GM12873 (cell line): ENCODE results near the gene RTN3.
A peak's percentile ranks its signal among the peaks of the same experiment; 100 is the strongest.

Experiments
- TF ChIP-seq, protein P1 (sequence below): IDR thresholded peaks from 2 replicates; pipeline ENCODE4 v1.5.1; 2012; ENCODE audit warnings: low read depth, mild to moderate bottlenecking, moderate library complexity, low read length, control low read depth; ENCODE audit not compliant: insufficient read depth; ENCODE audit errors: missing control alignments

Gene RTN3

DNA sequence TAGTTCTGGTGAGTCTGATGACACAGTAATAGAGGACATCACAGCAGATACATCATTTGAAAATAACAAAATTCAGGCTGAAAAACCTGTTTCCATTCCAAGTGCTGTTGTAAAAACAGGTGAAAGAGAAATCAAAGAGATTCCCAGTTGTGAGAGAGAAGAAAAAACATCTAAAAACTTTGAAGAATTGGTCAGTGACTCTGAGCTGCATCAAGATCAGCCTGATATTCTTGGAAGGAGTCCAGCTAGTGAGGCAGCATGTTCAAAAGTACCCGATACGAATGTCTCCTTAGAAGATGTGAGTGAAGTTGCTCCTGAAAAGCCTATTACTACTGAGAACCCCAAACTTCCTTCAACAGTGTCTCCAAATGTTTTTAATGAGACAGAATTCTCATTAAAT, 38.7 kb downstream of the RTN3 start:
- TF ChIP-seq, protein P1, sequence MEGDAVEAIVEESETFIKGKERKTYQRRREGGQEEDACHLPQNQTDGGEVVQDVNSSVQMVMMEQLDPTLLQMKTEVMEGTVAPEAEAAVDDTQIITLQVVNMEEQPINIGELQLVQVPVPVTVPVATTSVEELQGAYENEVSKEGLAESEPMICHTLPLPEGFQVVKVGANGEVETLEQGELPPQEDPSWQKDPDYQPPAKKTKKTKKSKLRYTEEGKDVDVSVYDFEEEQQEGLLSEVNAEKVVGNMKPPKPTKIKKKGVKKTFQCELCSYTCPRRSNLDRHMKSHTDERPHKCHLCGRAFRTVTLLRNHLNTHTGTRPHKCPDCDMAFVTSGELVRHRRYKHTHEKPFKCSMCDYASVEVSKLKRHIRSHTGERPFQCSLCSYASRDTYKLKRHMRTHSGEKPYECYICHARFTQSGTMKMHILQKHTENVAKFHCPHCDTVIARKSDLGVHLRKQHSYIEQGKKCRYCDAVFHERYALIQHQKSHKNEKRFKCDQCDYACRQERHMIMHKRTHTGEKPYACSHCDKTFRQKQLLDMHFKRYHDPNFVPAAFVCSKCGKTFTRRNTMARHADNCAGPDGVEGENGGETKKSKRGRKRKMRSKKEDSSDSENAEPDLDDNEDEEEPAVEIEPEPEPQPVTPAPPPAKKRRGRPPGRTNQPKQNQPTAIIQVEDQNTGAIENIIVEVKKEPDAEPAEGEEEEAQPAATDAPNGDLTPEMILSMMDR: no peak

DNA sequence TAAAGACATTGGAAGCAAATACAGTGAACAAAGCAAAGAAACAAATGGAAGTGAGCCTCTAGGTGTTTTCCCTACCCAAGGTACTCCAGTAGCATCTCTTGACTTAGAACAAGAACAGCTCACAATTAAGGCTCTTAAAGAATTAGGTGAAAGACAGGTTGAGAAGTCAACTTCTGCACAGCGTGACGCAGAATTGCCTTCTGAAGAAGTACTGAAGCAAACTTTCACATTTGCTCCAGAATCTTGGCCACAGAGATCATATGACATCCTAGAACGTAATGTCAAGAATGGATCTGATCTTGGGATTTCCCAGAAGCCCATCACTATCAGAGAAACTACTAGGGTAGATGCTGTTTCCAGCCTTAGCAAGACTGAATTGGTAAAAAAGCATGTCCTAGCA, 39.3 kb downstream of the RTN3 start:
- TF ChIP-seq, protein P1: no peak

DNA sequence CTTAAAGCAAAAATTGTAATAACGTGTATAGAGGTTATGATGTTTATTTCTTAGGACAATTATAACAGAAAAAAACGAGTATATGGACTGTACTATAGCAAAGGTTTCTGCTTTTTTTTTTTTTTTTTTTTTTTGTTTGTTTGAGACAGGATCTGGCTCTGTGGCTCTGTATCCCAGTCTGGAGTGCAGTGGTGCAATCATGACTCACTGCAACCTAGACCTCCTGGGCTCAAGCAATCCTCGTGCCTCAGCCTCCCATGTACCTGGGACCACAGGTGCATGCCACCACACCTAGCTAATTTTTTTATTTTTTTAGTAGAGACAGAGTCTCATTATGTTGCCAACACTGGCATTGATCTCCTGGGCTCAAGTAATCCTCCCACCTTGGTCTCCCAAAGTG, 48.0 kb downstream of the RTN3 start:
- TF ChIP-seq, protein P1: no peak

DNA sequence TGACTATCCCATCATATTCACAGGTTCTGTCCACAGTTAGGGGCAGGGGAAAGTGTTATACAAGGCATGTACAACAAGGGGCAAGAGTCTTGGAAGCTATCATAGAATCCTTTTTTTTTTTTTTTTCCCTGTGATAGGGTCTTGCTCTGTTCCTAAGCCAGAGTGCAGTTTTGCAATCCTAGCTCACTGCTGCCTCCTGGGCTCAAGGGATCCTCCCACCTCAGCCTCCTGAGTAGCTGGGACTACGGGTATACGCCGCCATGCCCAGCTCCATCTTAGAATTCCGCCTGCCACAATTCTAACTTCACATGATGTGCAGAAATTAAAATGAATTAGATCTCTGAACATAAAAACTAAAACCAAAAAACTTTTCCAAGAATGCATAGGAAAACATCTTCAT, 55.6 kb downstream of the RTN3 start:
- TF ChIP-seq, protein P1: no peak

DNA sequence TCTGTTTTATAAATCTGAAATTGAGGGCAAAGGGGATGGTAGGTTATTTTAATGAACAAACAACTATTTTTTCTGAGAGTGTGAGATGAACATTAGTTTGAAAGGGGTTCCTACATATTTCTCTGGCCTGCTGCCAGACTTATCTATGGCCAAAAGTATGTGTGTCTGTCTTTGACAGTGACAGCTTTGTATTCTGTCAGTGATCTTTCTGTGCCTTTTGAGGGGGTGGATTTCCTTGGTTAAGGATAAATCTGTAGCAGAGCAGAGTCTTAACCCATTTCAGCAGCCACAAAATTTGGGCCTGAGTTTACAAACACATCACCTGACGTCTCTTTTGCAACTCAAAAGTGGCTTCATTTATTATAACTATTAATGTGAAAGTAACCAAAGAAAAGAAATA, 56.4 kb downstream of the RTN3 start:
- TF ChIP-seq, protein P1: no peak

DNA sequence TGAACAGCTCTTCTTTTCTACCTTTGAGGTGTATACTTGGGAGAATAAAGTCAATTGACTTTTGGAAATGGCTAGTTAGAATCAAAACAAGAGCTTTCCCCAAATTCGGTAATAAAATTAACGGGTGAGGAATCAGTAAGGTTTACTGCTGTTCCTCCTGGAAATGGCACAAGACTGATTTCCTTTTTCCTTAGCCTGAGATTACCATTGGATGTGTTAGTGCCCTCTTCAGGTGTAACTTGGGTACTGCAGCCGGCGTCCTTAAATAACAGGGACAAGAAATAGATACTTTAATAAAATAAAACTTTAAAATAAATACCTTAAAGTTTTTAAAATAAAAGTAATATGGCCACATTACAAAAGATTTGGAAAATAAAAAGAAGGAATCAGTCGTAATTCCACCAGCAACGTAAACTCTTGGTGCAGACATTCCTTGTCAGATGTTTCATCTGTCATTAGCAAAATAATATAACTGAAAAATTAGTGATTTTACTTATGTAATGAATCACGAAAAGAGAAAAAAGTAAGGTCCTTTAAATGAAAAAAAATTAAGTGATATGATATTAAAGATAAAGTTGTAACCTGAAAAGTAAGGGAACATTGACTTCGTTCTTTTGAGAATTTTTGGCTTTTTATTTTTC, 57.5 kb downstream of the RTN3 start:
- TF ChIP-seq, protein P1: peak; percentile 80

DNA sequence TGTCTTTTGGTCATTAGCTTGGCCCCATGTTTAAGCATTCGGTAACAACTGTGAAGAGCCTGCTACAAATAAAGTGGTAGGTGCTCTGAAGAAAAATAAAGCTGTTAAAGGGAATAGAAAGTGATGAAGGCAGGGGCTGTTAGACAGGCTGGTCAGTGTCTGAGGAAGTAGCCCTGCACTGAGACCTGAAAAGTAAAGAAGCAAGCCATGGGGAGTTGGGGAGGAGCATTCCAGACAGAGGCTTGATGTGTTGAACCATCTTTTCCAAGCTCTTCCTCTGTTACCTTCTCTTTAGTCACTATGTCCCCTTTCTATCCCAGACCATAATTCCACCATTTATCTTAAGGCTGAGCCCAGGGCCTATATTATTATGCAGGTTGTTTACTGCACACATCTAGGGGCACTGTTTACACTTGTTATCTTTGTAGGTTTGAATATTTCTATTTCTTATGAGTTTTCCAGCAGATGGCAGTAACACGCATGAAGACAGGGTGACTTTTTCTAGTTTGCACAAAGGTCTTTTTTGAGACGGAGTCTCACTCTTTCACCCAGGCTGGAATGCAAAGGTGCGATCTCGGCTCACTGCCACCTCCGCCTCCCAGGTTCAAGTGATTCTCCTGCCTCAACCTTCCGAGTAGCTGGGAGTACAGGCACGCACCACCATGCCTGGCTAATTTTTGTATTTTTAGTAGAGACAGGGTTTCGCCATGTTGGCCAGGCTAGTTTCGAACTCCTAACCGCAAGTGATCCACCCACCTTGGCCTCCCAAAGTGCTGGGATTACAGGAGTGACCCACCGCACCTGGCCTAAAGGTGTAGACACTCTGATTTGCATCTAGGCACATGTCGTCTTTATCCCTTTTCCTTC, 64.2 kb downstream of the RTN3 start:
- TF ChIP-seq, protein P1: no peak
